Activated T-helper 2 cell treated with anti-CD3 and anti-CD28 coated beads, Interferon-gamma antibody, Interleukin-2, Interleukin-4, amounts not matched to agents 10 μg/mL and 5 μg/mL and 100 μg/mL, durations not matched to agents 14 hours and 24 hours and 36 hours (primary cell): ENCODE measurements around the gene ZNF101. TPM values are rescaled to one million over a fixed set of nuclear protein-coding genes. Genes with fewer than 3 reads are reported as not detected.

Source experiments
- DNase-seq: peaks from one replicate; pipeline ENCODE4 v3.0.0; 2021; ENCODE audit warnings: low spot score
- H3K27ac Mint-ChIP-seq: one replicate; pipeline ENCODE4 v1.8.0; 2021; ENCODE audit warnings: mixed read lengths
- H3K27me3 Mint-ChIP-seq: one replicate; pipeline ENCODE4 v1.8.0; 2021; ENCODE audit warnings: low read depth, mixed read lengths
- H3K36me3 Mint-ChIP-seq: one replicate; pipeline ENCODE4 v1.8.0; 2021; ENCODE audit warnings: low read depth, mixed read lengths
- H3K4me1 Mint-ChIP-seq: one replicate; pipeline ENCODE4 v1.8.0; 2021; ENCODE audit warnings: low read depth, mixed read lengths
- H3K4me3 Mint-ChIP-seq: one replicate; pipeline ENCODE4 v1.8.0; 2021; ENCODE audit warnings: low read depth, mild to moderate bottlenecking, moderate library complexity, mixed read lengths
- H3K9me3 Mint-ChIP-seq: one replicate; pipeline ENCODE4 v1.8.0; 2021; ENCODE audit warnings: mixed read lengths
- intact Hi-C: fragments of 100-400 bp; cut with micrococcal nuclease; formaldehyde crosslinking; loops from one replicate; pipeline ENCODE4 v1.15.1; 2023
- total RNA-seq: library from RNA; stranded (reverse); gene quantifications from 2 replicates; pipeline ENCODE4 v1.2.3, GENCODE V29; 2022

Gene ZNF101
- total RNA-seq, 1 donor from 2014 or later, result 32.1 TPM

DNA sequence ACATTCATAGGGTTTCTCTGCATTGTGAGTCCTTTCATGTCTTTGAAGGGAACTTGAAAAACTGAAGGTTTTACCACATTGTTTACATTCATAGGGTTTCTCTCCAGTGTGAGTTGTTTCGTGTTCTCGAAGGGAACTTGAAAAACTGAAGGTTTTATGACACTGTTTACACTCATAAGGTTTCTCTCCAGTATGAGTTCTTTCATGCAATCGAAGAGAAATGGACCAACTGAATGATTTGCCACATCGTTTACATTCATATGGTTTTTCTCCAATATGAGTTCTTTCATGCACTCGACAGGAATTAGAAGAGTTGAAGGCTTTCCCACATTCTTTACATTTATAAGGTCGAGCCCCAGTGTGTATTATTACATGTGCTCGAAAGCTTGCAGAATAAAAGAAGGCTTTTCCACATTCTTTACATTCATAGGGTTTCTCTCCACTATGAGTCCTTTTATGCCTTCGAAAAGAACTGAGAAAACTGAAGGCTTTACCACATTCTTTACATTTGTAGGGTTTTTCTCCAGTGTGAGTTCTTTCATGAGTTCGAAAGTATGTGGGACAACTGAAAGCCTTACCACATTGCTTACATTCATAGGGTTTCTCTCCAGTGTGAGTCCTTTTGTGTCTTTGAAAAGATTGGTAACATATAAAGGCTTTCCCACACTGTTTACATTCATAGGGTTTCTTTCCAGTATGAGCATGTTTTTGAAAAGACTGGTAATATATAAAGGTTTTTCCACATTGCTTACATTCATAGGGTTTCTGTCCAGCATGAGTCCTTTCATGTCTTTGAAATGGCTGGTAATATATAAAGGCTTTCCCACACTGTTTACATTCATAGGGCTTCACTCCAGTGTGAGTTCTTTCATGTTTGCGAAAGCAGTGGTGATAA lies 43.5 kb downstream of the ZNF101 start:
- Mint-ChIP-seq H3K36me3 (peaks cover 76% of the 10 kb centered on the region), H3K27ac (no peak overlapping the region), H3K27me3 (no peaks in the 10 kb centered on the region), H3K9me3 (peaks cover 89% of the 10 kb centered on the region), H3K4me1 (no peaks in the 10 kb centered on the region), H3K4me3 (no peak overlapping the region)
- DNase-seq, result no peak
- intact Hi-C loops, result no loop called here

DNA sequence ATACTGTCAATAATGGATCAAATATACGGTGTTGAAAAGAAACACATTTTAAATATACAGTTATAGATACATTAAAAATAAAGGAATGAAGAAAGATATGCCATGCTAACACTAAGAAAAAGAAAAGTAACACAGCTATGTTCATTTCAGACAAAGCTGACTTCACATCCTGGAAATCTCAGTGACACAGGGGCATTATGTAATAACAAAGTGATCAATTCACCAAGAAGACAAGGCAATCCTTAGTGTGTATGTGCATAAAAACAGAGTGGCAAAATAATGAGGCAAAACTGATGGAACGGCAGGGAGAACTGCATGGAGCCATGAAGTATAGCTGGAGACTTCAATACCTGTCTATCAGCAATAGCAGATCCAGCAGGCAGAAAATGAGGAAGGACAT lies 51.2 kb downstream of the ZNF101 start:
- intact Hi-C loops, result no loop called here
- peaks cover 86% of the 10 kb centered on the region for H3K9me3 Mint-ChIP-seq
- DNase-seq, result no peak
- peaks cover 80% of the 10 kb centered on the region for H3K36me3 Mint-ChIP-seq
- H3K4me1 Mint-ChIP-seq, result no peaks in the 10 kb centered on the region
- H3K4me3 Mint-ChIP-seq, result no peak overlapping the region
- H3K27me3 Mint-ChIP-seq, result no peaks in the 10 kb centered on the region
- H3K27ac Mint-ChIP-seq, result no peak overlapping the region

DNA sequence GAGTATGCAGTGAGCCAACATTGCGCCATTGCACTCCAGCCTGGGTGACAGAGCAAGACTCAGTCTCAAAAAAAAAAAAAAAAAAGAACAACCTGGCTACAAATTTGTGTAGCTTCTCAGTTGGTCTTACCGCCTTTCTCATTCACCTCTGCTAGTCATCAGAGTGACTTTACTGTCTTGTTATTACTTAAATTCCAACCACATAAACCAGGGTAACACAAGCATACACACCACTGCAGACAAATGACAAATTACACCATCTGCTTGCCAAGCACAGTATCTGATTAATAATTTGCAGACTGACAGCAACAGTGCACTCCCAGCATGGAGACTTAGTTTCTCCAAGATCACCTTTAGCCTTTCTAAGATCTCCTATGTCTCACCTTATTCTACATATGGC lies 53.3 kb downstream of the ZNF101 start:
- H3K4me3 Mint-ChIP-seq, result no peak overlapping the region
- intact Hi-C loops, result no loop called here
- H3K27me3 Mint-ChIP-seq, result no peaks in the 10 kb centered on the region
- no peak for DNase-seq
- H3K36me3 Mint-ChIP-seq, result peaks cover 80% of the 10 kb centered on the region
- no peaks in the 10 kb centered on the region for H3K4me1 Mint-ChIP-seq
- H3K27ac Mint-ChIP-seq, result no peak overlapping the region
- H3K9me3 Mint-ChIP-seq, result peaks cover 87% of the 10 kb centered on the region

- H3K4me1 Mint-ChIP-seq, result peaks cover 11% of the 10 kb centered on the region
- intact Hi-C loops, result loop anchor here (1.0 to 2.0 kb wide), 3 partner anchors 44 to 88 kb away; partner anchors contain the start of genes ATP13A1 and ZNF506
- H3K36me3 Mint-ChIP-seq, result peaks cover 49% of the 10 kb centered on the region
Measured at GRCh38 chr19:19732579-19733501, 64.2 kb downstream of the ZNF101 start, which contains the start of gene ZNF14. Gene ZNF14, minus strand, starts transcription at chr19:19733112. Its CDS starts 154 bp downstream, at chr19:19732958.

More at GRCh38 chr19:19732579-19733501, 64.2 kb downstream of the ZNF101 start, which contains the start of gene ZNF14:
- H3K27me3 Mint-ChIP-seq, result no peaks in the 10 kb centered on the region
- peak within 1 kb of the TSS; percentile 97 for H3K4me3 Mint-ChIP-seq
- H3K27ac Mint-ChIP-seq, result peak within 1 kb of the TSS; percentile 91
- peaks cover 33% of the 10 kb centered on the region for H3K9me3 Mint-ChIP-seq
- peak; percentile 84 for DNase-seq

Other genes with a start within 250 kb of the ZNF101 start
- gene TSSK6, start 153.3 kb upstream of the ZNF101 start, total RNA-seq, result 2.6 and 2.9 TPM in 2 replicates
- 381 and 393 TPM in 2 replicates for gene NDUFA13, start 152.6 kb upstream of the ZNF101 start, total RNA-seq
- 9.0 and 9.7 TPM in 2 replicates for gene YJEFN3, start 139.9 kb upstream of the ZNF101 start, total RNA-seq
- gene CILP2, start 130.6 kb upstream of the ZNF101 start, total RNA-seq, result 0.14 and 0.21 TPM in 2 replicates
- gene PBX4, start 50.2 kb upstream of the ZNF101 start, total RNA-seq, result 23.4 and 24.8 TPM in 2 replicates
- 28.9 and 29.8 TPM in 2 replicates for gene LPAR2, start 40.6 kb upstream of the ZNF101 start, total RNA-seq
- 66.0 and 67.5 TPM in 2 replicates for gene GMIP, start 25.2 kb upstream of the ZNF101 start, total RNA-seq
- gene ATP13A1, start 5.2 kb upstream of the ZNF101 start, total RNA-seq, result 71.6 and 74.8 TPM in 2 replicates
- gene ZNF14, start 64.3 kb downstream of the ZNF101 start, total RNA-seq, result 4.2 and 4.6 TPM in 2 replicates
- gene ZNF506, start 152.9 kb downstream of the ZNF101 start, total RNA-seq, result 13.2 and 15.1 TPM in 2 replicates
- gene ZNF253, start 197.0 kb downstream of the ZNF101 start, total RNA-seq, result 8.6 and 9.9 TPM in 2 replicates
- gene ZNF93, start 232.1 kb downstream of the ZNF101 start, total RNA-seq, result 7.1 and 7.6 TPM in 2 replicates